ENCODE measurements around the gene GPR75.

DNA sequence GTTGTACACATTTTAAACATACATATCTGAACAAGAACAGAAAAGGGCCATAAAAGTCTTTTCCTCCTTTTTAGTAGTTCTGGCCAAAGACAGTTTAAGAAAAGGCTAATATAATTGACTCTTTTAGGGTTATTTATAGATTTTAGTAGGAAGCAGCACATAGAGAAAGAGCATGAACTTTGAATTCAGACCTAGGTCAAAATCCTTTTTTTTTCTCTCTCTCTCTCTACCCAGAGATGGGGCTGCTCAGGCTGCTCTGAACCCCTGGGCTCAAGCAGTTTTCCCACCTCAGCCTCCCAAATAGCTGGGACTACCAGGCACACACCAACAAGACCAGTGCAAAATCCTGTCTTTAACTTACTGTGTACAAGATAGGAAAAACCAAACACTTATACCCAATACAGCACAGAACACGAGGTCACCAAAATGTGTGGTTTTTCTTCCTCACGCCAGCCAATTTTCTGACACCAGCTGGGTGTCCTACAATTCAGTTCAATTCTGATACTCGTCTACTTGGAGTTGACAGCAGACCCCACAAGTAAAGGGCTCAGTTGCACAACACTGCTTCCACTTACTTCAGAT is 40.8 kb downstream of the GPR75 start:
- no peak for TF ChIP-seq ZFX (IDR thresholded peaks at IDR 0.05; ENCODE audit: borderline replicate concordance)
- TF ChIP-seq, protein P1, sequence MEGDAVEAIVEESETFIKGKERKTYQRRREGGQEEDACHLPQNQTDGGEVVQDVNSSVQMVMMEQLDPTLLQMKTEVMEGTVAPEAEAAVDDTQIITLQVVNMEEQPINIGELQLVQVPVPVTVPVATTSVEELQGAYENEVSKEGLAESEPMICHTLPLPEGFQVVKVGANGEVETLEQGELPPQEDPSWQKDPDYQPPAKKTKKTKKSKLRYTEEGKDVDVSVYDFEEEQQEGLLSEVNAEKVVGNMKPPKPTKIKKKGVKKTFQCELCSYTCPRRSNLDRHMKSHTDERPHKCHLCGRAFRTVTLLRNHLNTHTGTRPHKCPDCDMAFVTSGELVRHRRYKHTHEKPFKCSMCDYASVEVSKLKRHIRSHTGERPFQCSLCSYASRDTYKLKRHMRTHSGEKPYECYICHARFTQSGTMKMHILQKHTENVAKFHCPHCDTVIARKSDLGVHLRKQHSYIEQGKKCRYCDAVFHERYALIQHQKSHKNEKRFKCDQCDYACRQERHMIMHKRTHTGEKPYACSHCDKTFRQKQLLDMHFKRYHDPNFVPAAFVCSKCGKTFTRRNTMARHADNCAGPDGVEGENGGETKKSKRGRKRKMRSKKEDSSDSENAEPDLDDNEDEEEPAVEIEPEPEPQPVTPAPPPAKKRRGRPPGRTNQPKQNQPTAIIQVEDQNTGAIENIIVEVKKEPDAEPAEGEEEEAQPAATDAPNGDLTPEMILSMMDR (IDR thresholded peaks at IDR 0.05): no peak
